B cell (primary cell): ENCODE measurements around the gene RPS29. TPM values are rescaled to one million over a fixed set of nuclear protein-coding genes. Genes with fewer than 3 reads are reported as not detected.

Experiments
- ATAC-seq: fragments of 200-7000 bp; cut with Tn5 transposase; one replicate; pipeline ENCODE4 v1.10.0; 2021; ENCODE audit warnings: low read depth, mild to moderate bottlenecking, moderate number of reproducible peaks, moderate library complexity
- CTCF ChIA-PET: fragments of 350-600 bp; sonication (Branson Sonifier 250); formaldehyde crosslinking; loops from one replicate; lab custom pipeline; 2021; ENCODE audit warnings: antibody characterized with exemption, inconsistent platforms; lab: Charles Lee
- POLR2A ChIA-PET: fragments of 350-600 bp; sonication (Branson Sonifier 250); formaldehyde crosslinking; loops from one replicate; lab custom pipeline; 2021; ENCODE audit warnings: antibody characterized with exemption; lab: Charles Lee
- DNase-seq: peaks from one replicate; pipeline ENCODE4 v3.0.0; 2013
- H2AFZ ChIP-seq: 2 replicates; pipeline ENCODE4 v1.6.1; 2012; ENCODE audit warnings: mild to moderate bottlenecking, low read depth, low read length; ENCODE audit not compliant: insufficient read depth, poor library complexity, severe bottlenecking
- H3K27ac ChIP-seq, 2 donors: 1 replicate in 1 of 2; 2 replicates in 1 of 2; pipeline ENCODE4 v1.5.1; 2012 to 2013; ENCODE audit warnings: low read length in 2 of 2, mild to moderate bottlenecking in 2 of 2, moderate library complexity in 1 of 2
- H3K27me3 ChIP-seq, 4 experiments: fragments of 200-600 bp in 1 of 4; sonication (generic) in 1 of 4; replicated peaks in 1 of 4; 1 replicate in 2 of 4; 2 replicates in 2 of 4; pipeline versions ENCODE4 v1.6.1 to v1.7.0; 2013 to 2016; ENCODE audit warnings: low read length in 3 of 4, mild to moderate bottlenecking in 2 of 4, mixed read lengths in 1 of 4, moderate library complexity in 1 of 4; ENCODE audit not compliant: insufficient read depth in 4 of 4, control insufficient read depth in 3 of 4; ENCODE audit errors: control extremely low read depth in 1 of 4
- H3K36me3 ChIP-seq, 2 experiments: replicated peaks in 1 of 2; 1 replicate in 1 of 2; 2 replicates in 1 of 2; pipeline versions ENCODE4 v1.6.1 to v1.7.1; 2013; ENCODE audit warnings: low read length in 1 of 2; ENCODE audit not compliant: insufficient read depth in 2 of 2, control insufficient read depth in 1 of 2; ENCODE audit errors: control extremely low read depth in 1 of 2, extremely low read depth in 1 of 2
- H3K4me1 ChIP-seq, 2 donors: fragments of 200-600 bp in 1 of 2; sonication (generic) in 1 of 2; 1 replicate in 1 of 2; 2 replicates in 1 of 2; pipeline versions ENCODE4 v1.5.1 to v1.6.1; 2013 to 2017; ENCODE audit warnings: low read length in 2 of 2; ENCODE audit not compliant: control insufficient read depth in 2 of 2, insufficient read depth in 2 of 2
- H3K4me2 ChIP-seq: replicated peaks from 2 replicates; pipeline ENCODE3; 2012; ENCODE audit warnings: mild to moderate bottlenecking, low read depth, low read length; ENCODE audit not compliant: poor library complexity, severe bottlenecking
- H3K4me3 ChIP-seq, 5 experiments: fragments of 200-600 bp in 1 of 5; sonication (generic) in 1 of 5; 1 replicate in 3 of 5; 2 replicates in 2 of 5; pipeline versions ENCODE4 v1.5.1 to v1.7.0; 2011 to 2016; ENCODE audit warnings: low read length in 4 of 5, mild to moderate bottlenecking in 4 of 5, low read depth in 2 of 5, control low read depth in 1 of 5, moderate library complexity in 1 of 5; ENCODE audit not compliant: insufficient read depth in 1 of 5; ENCODE audit errors: control extremely low read depth in 1 of 5, extremely low read depth in 1 of 5
- H3K79me2 ChIP-seq: fragments of 200-600 bp; sonication (generic); one replicate; pipeline ENCODE4 v1.6.0; 2016; ENCODE audit warnings: low read length; ENCODE audit not compliant: control insufficient read depth, insufficient read depth
- H3K9ac ChIP-seq: fragments of 200-600 bp; sonication (generic); 2 replicates; pipeline ENCODE4 v1.6.1; 2017; ENCODE audit warnings: mild to moderate bottlenecking, low read length, moderate library complexity
- H3K9me3 ChIP-seq, 3 donors: one replicate each; pipeline versions ENCODE4 v1.6.1 to v1.7.1; 2013; ENCODE audit warnings: low read length in 2 of 3; ENCODE audit not compliant: control insufficient read depth in 2 of 3, insufficient read depth in 1 of 3; ENCODE audit errors: control extremely low read depth in 1 of 3
- H4K20me1 ChIP-seq: 2 replicates; pipeline ENCODE4 v1.6.0; 2012; ENCODE audit warnings: mild to moderate bottlenecking, low read length; ENCODE audit not compliant: insufficient read depth, control insufficient read depth, poor library complexity, severe bottlenecking
- H3K27ac Mint-ChIP-seq: one replicate; pipeline ENCODE4 v1.8.0; 2021; ENCODE audit warnings: mixed read lengths
- H3K27me3 Mint-ChIP-seq: one replicate; pipeline ENCODE4 v1.8.0; 2021; ENCODE audit warnings: mixed read lengths
- H3K4me1 Mint-ChIP-seq: one replicate; pipeline ENCODE4 v1.8.0; 2021; ENCODE audit warnings: mixed read lengths
- H3K4me3 Mint-ChIP-seq: one replicate; pipeline ENCODE4 v1.8.0; 2021; ENCODE audit warnings: mixed read lengths
- H3K9me3 Mint-ChIP-seq: one replicate; pipeline ENCODE4 v1.8.0; 2022; ENCODE audit warnings: mixed read lengths; ENCODE audit not compliant: insufficient read depth
- CTCF ChIP-seq: fragments of 200-600 bp; IDR thresholded peaks from one replicate; pipeline ENCODE4 v1.8.0; 2022; ENCODE audit warnings: antibody characterized with exemption, mild to moderate bottlenecking
- EZH2 ChIP-seq: IDR thresholded peaks from 2 replicates; pipeline ENCODE4 v1.6.1; 2012; ENCODE audit warnings: borderline replicate concordance, low read depth, mild to moderate bottlenecking, moderate library complexity, low read length; ENCODE audit not compliant: insufficient read depth, poor library complexity, severe bottlenecking
- WGBS: methylation state at CpG from one replicate; pipeline ENCODE4 v1.1.5; 2013; ENCODE audit warnings: missing lambda C conversion rate; ENCODE audit not compliant: insufficient coverage; 5-methylcytosine and 5-hydroxymethylcytosine counted together
- intact Hi-C: fragments of 100-400 bp; cut with micrococcal nuclease; formaldehyde crosslinking; loops from one replicate; pipeline ENCODE4 v1.10.0; 2022
- polyA plus RNA-seq: library from polyadenylated mRNA; depleted of rRNA; stranded (reverse); fragments of >200 nt; gene quantifications from 2 replicates; pipeline ENCODE4 v1.2.3, GENCODE V29; 2012
- total RNA-seq, 2 donors: library from RNA; stranded (reverse); fragments of 120-200 nt in 1 of 2; gene quantifications; 1 replicate in 1 of 2; 2 replicates in 1 of 2; pipeline versions ENCODE4 v1.2.3 to v1.2.4, GENCODE V29; 2013 to 2022

Gene RPS29
- total and polyA plus RNA-seq, 2 donors (not counting 1 experiment from before 2014, with no cell fraction given), result 2,873 to 29,966 TPM

DNA sequence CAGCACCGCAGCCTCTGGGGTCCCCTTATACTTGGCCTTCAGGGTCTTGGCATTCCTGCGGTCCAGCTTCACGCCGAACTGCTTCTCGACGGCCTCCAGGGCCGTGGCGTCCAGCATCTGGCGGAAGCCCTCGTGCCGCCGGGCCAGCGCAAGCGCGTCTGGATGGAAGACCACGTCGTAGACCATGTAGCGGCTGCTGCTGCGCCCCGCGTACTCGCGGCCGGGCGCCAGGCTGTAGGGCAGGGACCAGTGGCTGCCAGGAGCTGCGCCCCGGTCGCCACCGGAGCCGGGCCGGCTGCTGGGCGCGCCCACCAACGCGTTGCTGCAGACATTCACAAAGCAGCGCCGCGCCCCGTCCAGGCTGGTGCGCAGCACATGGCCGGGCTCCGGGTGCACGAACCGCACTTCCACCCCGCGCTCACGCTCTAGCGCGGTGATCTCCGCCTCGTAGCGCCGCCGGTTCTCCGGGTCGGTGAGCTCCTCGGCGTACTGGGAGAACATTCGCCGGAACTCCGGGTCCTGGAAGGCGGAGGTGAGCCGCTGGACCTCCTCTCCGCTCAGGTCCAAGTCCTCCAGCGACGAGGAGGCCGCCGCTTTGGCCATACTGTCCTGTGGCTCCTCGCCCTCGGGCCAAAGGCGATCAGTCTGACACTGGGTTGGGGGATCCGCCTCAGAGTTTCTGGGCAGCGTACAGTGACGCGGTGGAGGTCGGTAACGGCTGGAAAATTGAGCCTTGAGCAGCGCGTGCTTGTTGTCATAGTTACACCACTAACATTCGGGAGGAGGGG, 48.6 kb upstream of the RPS29 start, which contains the start of gene DNAAF2:
Gene DNAAF2, minus strand, starts transcription at position 698 of the 788 bp plus-strand sequence. Its CDS starts 95 bp downstream, at position 603.
- H3K4me1 Mint-ChIP-seq, result peaks cover 50% of the 10 kb centered on the region
- peak within 1 kb of the TSS; percentile 96 for H3K4me3 Mint-ChIP-seq
- Histone ChIP-seq H2AFZ (peak within 1 kb of the TSS; percentile 80), H3K9me3 (no peaks in the 10 kb centered on the region), H3K9ac (peak within 1 kb of the TSS; percentile 92), H3K27me3 (no peaks in the 10 kb centered on the region), H3K27ac (peak within 1 kb of the TSS; percentile 97 to 98), H3K36me3 (peaks cover 0 to 16% of the 10 kb centered on the region in 2 experiments), H3K79me2 (peaks cover 76% of the 10 kb centered on the region), H4K20me1 (peaks cover 20% of the 10 kb centered on the region), H3K4me3 (peak within 1 kb of the TSS; percentile 56 to 98 (median 85)), H3K4me1 (peaks cover 20 to 26% of the 10 kb centered on the region in 2 donors), H3K4me2 (peak within 1 kb of the TSS; percentile 89)
- intact Hi-C loops, result loop anchor here (1.0 to 2.0 kb wide), 11 partner anchors 14 to 1196 kb away; partner anchors contain the start of genes KLHDC1, KLHDC2, LRR1 and MAP4K5
- H3K27ac Mint-ChIP-seq, result peak within 1 kb of the TSS; percentile 98
- under 1% methylated on average over 78 of the region's 80 CpGs for WGBS
- CTCF ChIA-PET, result interaction anchor here (0.6 to 5.3 kb wide), 27 partner anchors 12 to 597 kb away, joined by 3 to 93 read pairs (median 4); partner anchors contain the start of genes KLHDC1, KLHDC2, LRR1 and MGAT2
- TF ChIP-seq EZH2 (no peak), CTCF (peak; percentile 4)
- no peaks in the 10 kb centered on the region for H3K27me3 Mint-ChIP-seq
- ATAC-seq (peak; percentile 35), DNase-seq (peak; percentile 90)
- POLR2A ChIA-PET, result interaction anchor here (0.6 to 5.3 kb wide), 11 partner anchors 10 to 228 kb away, joined by 3 to 88 read pairs (median 11); partner anchors contain the start of genes KLHDC2, LRR1, MGAT2 and NEMF
- no peaks in the 10 kb centered on the region for H3K9me3 Mint-ChIP-seq
